ENCODE measurements around the gene SIRPG. TPM values are rescaled to one million over a fixed set of nuclear protein-coding genes. Genes with fewer than 3 reads are reported as not detected.

SIRPG gene
- total RNA-seq, 4 donors from 2014 or later: not detected

GRCh38 chr20:1665345-1665744 is 7.8 kb upstream of the SIRPG start:
- no peak for TF ChIP-seq CTCF (IDR thresholded peaks at IDR 0.05)
- no peak for TF ChIP-seq POLR2A (IDR thresholded peaks at IDR 0.05)
- intact Hi-C loops (cut with DNase I): no loop called here
- Histone ChIP-seq H3K9me3 (no peaks in the 10 kb centered on the region), H3K27me3 (no peaks in the 10 kb centered on the region), H3K4me1 (no peaks in the 10 kb centered on the region), H3K4me3 (replicated peaks in 1 of 3) (no peak overlapping the region), H3K36me3 (no peaks in the 10 kb centered on the region), H3K27ac (no peak overlapping the region)
- 89 to 92% methylated on average over 2 to 3 of the region's 3 CpGs for WGBS, 2 donors
- DNase-seq: no peak

- no peak for DNase-seq
- Histone ChIP-seq H3K9me3 (no peaks in the 10 kb centered on the region), H3K4me1 (no peaks in the 10 kb centered on the region), H3K27ac (no peak overlapping the region), H3K27me3 (no peaks in the 10 kb centered on the region), H3K4me3 (replicated peaks in 1 of 3) (no peak overlapping the region), H3K36me3 (no peaks in the 10 kb centered on the region)
- intact Hi-C loops (cut with DNase I): no loop called here
- TF ChIP-seq CTCF (IDR thresholded peaks at IDR 0.05): no peak
- TF ChIP-seq POLR2A (IDR thresholded peaks at IDR 0.05): no peak
- 38 to 67% methylated on average over 2 to 5 of the region's 5 CpGs for WGBS, 2 donors
Observed at GRCh38 chr20:1664911-1665310, 7.3 kb upstream of the SIRPG start.

- DNase-seq: no peak
- H3K36me3 ChIP-seq: no peaks in the 10 kb centered on the region
- H3K27me3 ChIP-seq: no peaks in the 10 kb centered on the region
- no peaks in the 10 kb centered on the region for H3K4me1 ChIP-seq
- intact Hi-C loops (cut with DNase I): no loop called here
- no peak for TF ChIP-seq CTCF (IDR thresholded peaks at IDR 0.05)
- TF ChIP-seq POLR2A (IDR thresholded peaks at IDR 0.05): no peak
- no peaks in the 10 kb centered on the region for H3K9me3 ChIP-seq
- no peak overlapping the region for H3K4me3 ChIP-seq (replicated peaks in 1 of 3)
- H3K27ac ChIP-seq: no peak overlapping the region
- 40 to 45% methylated on average over 2 of the region's 2 CpGs for WGBS, 2 donors
Observed at GRCh38 chr20:1663917-1664316, 6.3 kb upstream of the SIRPG start.

- no peak for DNase-seq
- Histone ChIP-seq H3K27ac (no peak overlapping the region), H3K27me3 (no peaks in the 10 kb centered on the region), H3K9me3 (no peaks in the 10 kb centered on the region), H3K36me3 (no peaks in the 10 kb centered on the region), H3K4me3 (replicated peaks in 1 of 3) (no peak overlapping the region), H3K4me1 (no peaks in the 10 kb centered on the region)
- TF ChIP-seq CTCF (IDR thresholded peaks at IDR 0.05) (no peak), POLR2A (IDR thresholded peaks at IDR 0.05) (no peak)
- 26 to 42% methylated on average over 2 of the region's 2 CpGs for WGBS, 2 donors
- intact Hi-C loops (cut with DNase I): no loop called here
Observed at GRCh38 chr20:1661542-1662299, 4.1 kb upstream of the SIRPG start.

GRCh38 chr20:1660246-1660645 is 2.7 kb upstream of the SIRPG start:
- H3K4me3 ChIP-seq (replicated peaks in 1 of 3): no peak overlapping the region
- 47 to 55% methylated on average over 2 of the region's 2 CpGs for WGBS, 2 donors

More at GRCh38 chr20:1660246-1660645, 2.7 kb upstream of the SIRPG start:
- H3K4me1 ChIP-seq: no peaks in the 10 kb centered on the region
- no peaks in the 10 kb centered on the region for H3K9me3 ChIP-seq
- no peaks in the 10 kb centered on the region for H3K36me3 ChIP-seq
- no peak overlapping the region for H3K27ac ChIP-seq
- no peak for DNase-seq
- TF ChIP-seq CTCF (IDR thresholded peaks at IDR 0.05) (no peak), POLR2A (IDR thresholded peaks at IDR 0.05) (no peak)
- intact Hi-C loops (cut with DNase I): no loop called here
- H3K27me3 ChIP-seq: no peaks in the 10 kb centered on the region

All from thyroid gland (tissue), 4 donors.